Skeletal muscle satellite cell (primary cell): ENCODE data around the gene CXCL3.

ENCODE experiments used
- H3K27me3 ChIP-seq: 2 replicates; pipeline ENCODE4 v1.7.0; 2013; ENCODE audit warnings: low read length; ENCODE audit not compliant: control insufficient read depth, insufficient read depth
- H3K36me3 ChIP-seq: 2 replicates; pipeline ENCODE4 v1.7.0; 2013; ENCODE audit warnings: mild to moderate bottlenecking, control low read depth, low read length; ENCODE audit not compliant: insufficient read depth
- H3K4me1 ChIP-seq: 2 replicates; pipeline ENCODE4 v1.7.0; 2013; ENCODE audit warnings: low read length; ENCODE audit not compliant: control insufficient read depth, insufficient read depth
- H3K4me2 ChIP-seq: 2 replicates; pipeline ENCODE4 v1.7.0; 2013; ENCODE audit warnings: mild to moderate bottlenecking, low read length
- H3K4me3 ChIP-seq: 2 replicates; pipeline ENCODE4 v1.7.0; 2013; ENCODE audit warnings: low read length
- H3K9ac ChIP-seq: 2 replicates; pipeline ENCODE4 v1.7.0; 2013; ENCODE audit warnings: mild to moderate bottlenecking, low read depth, low read length, moderate library complexity
- H3K9me3 ChIP-seq: replicated peaks from 2 replicates; pipeline ENCODE4 v1.7.0; 2013; ENCODE audit warnings: mild to moderate bottlenecking, control low read depth, low read length

CXCL3 gene

GRCh38 chr4:74065115-74065642 lies 26.7 kb upstream of the CXCL3 start:
- no peaks in the 10 kb centered on the region for H3K36me3 ChIP-seq
- H3K27me3 ChIP-seq: no peaks in the 10 kb centered on the region
- H3K9me3 ChIP-seq: no peaks in the 10 kb centered on the region
- H3K4me1 ChIP-seq: no peaks in the 10 kb centered on the region
- no peak overlapping the region for H3K9ac ChIP-seq
- no peak overlapping the region for H3K4me3 ChIP-seq
- no peak overlapping the region for H3K4me2 ChIP-seq

DNA sequence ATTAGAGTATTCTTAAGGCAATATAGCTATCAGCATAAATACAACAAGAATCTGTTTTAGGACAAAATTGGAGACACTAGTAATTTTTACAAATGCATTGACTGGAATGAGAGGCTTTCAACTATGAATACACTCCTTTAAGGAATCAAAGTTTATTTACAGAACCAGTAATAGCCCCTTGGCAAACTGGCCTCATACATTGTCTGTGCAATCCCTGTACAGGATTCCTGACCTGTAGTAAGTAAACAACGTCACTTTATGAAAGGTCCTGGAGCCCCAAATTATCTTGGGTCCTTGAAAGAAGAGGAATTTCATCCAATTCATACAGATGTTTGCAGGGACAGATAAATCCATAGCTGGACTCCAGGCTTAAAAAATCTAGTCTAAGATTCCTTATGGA lies 25.4 kb upstream of the CXCL3 start:
- Histone ChIP-seq H3K9me3 (no peaks in the 10 kb centered on the region), H3K4me2 (no peak overlapping the region), H3K27me3 (no peaks in the 10 kb centered on the region), H3K4me1 (no peaks in the 10 kb centered on the region), H3K36me3 (no peaks in the 10 kb centered on the region), H3K9ac (no peak overlapping the region), H3K4me3 (no peak overlapping the region)

DNA sequence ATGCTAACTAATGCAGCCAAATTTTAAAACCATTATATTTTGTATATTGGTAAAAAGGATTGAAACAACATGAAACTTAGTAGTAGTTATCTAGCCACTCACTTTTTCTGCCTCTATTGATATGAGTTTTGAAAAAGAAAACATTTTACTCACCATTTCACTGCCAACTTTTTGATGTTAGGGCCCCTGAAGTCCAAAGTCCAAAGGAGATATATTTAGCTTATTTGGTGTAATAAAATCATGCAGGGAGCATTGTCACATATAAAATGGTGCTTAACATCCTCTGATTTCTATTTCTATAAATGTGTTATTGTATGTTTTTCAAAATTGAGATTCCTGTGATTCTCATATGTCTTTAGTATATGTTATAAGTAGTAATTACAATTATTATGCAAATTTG lies 24.5 kb upstream of the CXCL3 start:
- Histone ChIP-seq H3K9me3 (no peaks in the 10 kb centered on the region), H3K36me3 (no peaks in the 10 kb centered on the region), H3K4me3 (no peak overlapping the region), H3K4me1 (no peaks in the 10 kb centered on the region), H3K4me2 (no peak overlapping the region), H3K9ac (no peak overlapping the region), H3K27me3 (no peaks in the 10 kb centered on the region)

- Histone ChIP-seq H3K4me1 (peaks cover 12% of the 10 kb centered on the region), H3K9ac (no peak overlapping the region), H3K4me3 (no peak overlapping the region), H3K9me3 (no peaks in the 10 kb centered on the region), H3K4me2 (no peak overlapping the region), H3K36me3 (no peaks in the 10 kb centered on the region), H3K27me3 (no peaks in the 10 kb centered on the region)
Measured at GRCh38 chr4:74061430-74061829, 22.9 kb upstream of the CXCL3 start.

DNA sequence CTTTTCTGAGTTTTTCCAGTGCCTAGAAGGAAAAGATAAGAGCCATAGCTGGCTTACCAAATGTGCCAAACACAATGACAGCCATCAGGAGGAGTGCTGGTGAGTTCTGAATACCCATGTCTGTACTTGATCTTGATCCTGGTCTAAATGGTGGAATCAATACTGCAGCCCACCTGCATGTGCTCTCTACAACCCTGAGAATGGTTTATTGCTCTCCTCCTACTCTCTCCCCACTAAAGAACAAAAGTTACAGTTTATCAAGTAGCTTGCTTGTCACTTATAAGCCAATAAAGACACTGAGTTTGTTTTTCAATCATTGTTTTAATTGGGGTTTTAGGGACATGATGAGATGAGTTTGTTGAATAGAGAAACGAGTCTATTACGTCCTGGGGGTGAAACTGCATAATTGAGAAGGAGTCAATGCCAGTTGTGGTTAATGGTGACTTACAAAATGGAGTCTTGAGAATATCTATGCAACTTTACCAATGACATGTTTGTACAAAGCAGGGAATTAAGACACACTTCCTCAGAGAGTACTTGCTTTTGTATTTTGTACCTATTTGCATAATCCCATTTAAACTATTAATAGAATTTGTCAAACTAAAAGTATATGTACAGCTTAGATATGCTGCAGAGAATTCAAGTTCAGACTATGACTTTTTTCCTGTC lies 20.8 kb upstream of the CXCL3 start:
- Histone ChIP-seq H3K4me3 (no peak overlapping the region), H3K27me3 (no peaks in the 10 kb centered on the region), H3K4me2 (no peak overlapping the region), H3K4me1 (peaks cover 22% of the 10 kb centered on the region), H3K36me3 (no peaks in the 10 kb centered on the region), H3K9me3 (no peaks in the 10 kb centered on the region), H3K9ac (no peak overlapping the region)

GRCh38 chr4:74058048-74058651 lies 19.7 kb upstream of the CXCL3 start:
- Histone ChIP-seq H3K36me3 (no peaks in the 10 kb centered on the region), H3K4me3 (no peak overlapping the region), H3K9me3 (no peaks in the 10 kb centered on the region), H3K27me3 (no peaks in the 10 kb centered on the region), H3K4me1 (peaks cover 22% of the 10 kb centered on the region), H3K9ac (no peak overlapping the region), H3K4me2 (no peak overlapping the region)

DNA sequence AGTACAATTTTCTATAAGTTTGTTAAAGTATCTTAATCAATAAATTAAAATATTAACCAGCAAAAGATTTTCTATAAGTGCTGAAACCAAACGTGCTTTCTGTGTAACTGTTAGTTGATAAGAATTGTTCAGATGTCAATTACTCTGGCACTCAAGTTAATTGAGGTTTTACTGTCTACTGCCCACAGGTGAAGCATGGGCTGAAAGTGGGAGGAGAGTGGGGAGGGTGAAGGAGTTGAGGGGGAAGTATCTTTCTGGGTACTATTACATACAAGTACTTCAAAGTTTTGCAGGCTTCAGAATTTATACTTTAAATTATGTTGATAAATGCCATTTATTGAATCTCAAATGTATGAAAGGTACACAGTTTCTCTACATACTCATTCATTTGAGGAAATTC lies 19.1 kb upstream of the CXCL3 start:
- H3K27me3 ChIP-seq: no peaks in the 10 kb centered on the region
- no peak overlapping the region for H3K4me2 ChIP-seq
- H3K4me3 ChIP-seq: no peak overlapping the region
- H3K4me1 ChIP-seq: peaks cover 22% of the 10 kb centered on the region
- H3K36me3 ChIP-seq: no peaks in the 10 kb centered on the region
- H3K9me3 ChIP-seq: no peaks in the 10 kb centered on the region
- H3K9ac ChIP-seq: peak overlapping the region; percentile 30

DNA sequence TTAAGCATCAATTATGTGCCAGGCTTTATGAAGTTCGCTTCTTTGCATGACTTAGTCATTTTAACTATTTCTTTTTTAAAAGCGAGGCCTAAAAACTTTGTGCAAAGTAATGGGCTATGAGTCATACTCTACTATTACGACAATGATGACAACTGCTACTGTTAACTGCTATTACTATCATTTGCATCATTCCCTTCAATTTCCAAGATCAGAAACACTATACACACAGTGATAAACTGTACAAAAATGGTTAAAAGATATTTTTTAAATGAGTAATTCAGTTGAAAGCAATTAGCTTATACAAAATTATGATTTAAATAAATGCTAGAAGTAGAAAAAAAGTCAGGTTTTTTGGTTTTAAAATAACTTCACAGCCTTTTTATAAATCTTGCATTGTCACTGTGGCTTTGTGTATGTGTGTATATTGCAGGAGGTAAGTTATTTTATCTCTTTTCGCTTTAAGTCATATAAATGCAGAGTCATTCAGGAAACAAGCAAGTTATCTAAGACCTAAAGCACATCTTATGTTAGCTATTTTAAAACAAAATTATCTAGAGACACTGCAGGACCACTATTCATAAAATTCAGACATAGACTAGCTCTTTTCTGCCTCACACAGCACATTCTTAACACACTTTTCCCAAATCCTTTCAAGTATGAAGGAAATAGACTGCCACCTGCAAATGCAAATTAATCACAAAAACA lies 18.5 kb upstream of the CXCL3 start:
- Histone ChIP-seq H3K9ac (peak overlapping the region; percentile 30), H3K4me1 (peaks cover 22% of the 10 kb centered on the region)

GRCh38 chr4:74056114-74056857 lies 17.8 kb upstream of the CXCL3 start:
- Histone ChIP-seq H3K9ac (peak overlapping the region; percentile 24), H3K4me2 (no peak overlapping the region), H3K27me3 (no peaks in the 10 kb centered on the region), H3K36me3 (no peaks in the 10 kb centered on the region), H3K4me1 (peaks cover 22% of the 10 kb centered on the region), H3K4me3 (no peak overlapping the region), H3K9me3 (no peaks in the 10 kb centered on the region)

More for the DNA sequence above, 18.5 kb upstream of the CXCL3 start:
- Histone ChIP-seq H3K4me3 (no peak overlapping the region), H3K4me2 (peak overlapping the region; percentile 12), H3K36me3 (no peaks in the 10 kb centered on the region), H3K27me3 (no peaks in the 10 kb centered on the region), H3K9me3 (no peaks in the 10 kb centered on the region)

DNA sequence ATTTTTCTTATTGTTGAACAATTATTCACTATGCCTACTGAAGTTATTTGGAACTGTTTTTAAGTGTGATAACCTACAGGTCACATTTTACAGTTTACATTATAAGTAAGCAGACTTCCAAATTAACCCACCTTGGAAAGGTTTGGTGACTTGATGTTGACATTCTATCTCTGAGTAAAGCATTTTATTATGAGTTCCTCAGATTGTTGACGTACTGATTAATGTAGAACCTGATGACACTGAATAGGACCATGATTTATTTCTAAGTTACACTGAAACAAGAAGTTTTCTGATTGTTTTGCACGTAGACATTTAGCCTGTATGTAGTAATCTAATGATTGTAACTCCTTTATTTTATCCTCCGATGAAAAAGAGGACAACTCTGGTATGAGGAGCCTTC lies 17.0 kb upstream of the CXCL3 start:
- Histone ChIP-seq H3K4me1 (peaks cover 22% of the 10 kb centered on the region), H3K9me3 (no peaks in the 10 kb centered on the region), H3K4me3 (no peak overlapping the region), H3K4me2 (no peak overlapping the region), H3K27me3 (no peaks in the 10 kb centered on the region), H3K36me3 (no peaks in the 10 kb centered on the region), H3K9ac (no peak overlapping the region)

DNA sequence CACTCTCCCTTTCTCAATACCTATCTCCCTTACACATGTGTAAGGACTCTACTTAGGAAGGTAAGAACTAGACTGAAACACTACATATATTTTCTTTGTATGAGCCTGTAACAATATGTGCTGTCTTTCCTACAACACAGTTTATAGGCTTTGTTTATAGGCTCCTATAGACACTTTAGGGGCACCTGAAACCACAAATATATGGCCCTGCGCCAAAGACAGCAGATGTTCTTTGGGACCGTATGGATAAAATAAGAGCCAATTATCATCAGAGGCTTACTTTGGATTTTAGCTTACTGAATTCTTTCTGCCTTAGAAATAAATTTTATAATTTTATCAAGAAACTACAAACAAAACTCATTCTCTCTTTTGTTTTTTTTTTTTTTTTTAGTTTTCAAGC lies 16.6 kb upstream of the CXCL3 start:
- Histone ChIP-seq H3K27me3 (no peaks in the 10 kb centered on the region), H3K4me2 (no peak overlapping the region), H3K9ac (no peak overlapping the region), H3K36me3 (no peaks in the 10 kb centered on the region), H3K4me1 (peaks cover 22% of the 10 kb centered on the region), H3K4me3 (no peak overlapping the region), H3K9me3 (no peaks in the 10 kb centered on the region)
